Measurements from ENCODE around the gene RGP1.

The RGP1 gene

DNA sequence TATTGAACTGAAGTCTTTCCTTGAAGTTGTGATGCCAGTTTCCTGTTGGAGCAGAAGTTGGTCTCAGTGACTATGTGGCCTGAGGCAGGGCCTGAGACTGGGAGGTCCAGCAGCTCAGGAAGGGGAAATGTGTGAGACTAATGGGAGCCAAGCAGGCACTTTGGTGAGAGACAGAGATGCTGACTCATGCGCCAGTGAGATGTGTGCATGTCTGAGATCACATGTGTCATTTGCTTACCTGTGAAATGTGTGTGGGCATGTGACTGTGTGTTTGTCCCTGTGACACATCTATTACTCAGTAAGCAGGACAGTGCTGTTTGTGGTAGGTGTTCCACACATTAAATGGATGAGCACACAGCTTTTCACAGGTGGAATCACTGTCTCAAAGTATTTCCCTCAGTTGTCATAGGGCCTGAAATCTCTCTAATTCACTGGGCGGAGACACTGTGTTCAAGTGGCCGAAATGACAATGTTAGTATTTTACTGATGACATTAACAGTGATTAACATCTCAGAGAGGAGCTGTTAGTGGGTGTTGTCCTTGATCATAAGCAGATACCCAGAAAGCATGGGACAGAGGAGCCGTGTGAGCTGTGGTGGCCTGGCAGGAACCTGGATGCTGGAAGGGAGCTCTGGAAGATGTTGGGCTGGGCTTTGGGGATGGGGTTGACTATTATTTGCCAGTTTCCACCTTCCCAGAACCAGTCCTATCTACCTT is 49.7 kb downstream of the RGP1 start:
- ChIA-PET POLR2A (ENCODE audit: low non-redundant PET) (no interaction called here), CTCF (interaction anchor here (0.5 to 0.8 kb wide), 2 partner anchors 9 to 250 kb away, joined by 3 to 4 read pairs; no protein-coding TSS in a partner anchor)
- TF ChIP-seq CTCF (conservative IDR thresholded peaks at IDR 0.05; ENCODE audit: low read depth) = no peak
- peak overlapping the region; percentile 51 for H3K27ac ChIP-seq
- DNase-seq (ENCODE audit: low spot score) = peak; percentile 75

DNA sequence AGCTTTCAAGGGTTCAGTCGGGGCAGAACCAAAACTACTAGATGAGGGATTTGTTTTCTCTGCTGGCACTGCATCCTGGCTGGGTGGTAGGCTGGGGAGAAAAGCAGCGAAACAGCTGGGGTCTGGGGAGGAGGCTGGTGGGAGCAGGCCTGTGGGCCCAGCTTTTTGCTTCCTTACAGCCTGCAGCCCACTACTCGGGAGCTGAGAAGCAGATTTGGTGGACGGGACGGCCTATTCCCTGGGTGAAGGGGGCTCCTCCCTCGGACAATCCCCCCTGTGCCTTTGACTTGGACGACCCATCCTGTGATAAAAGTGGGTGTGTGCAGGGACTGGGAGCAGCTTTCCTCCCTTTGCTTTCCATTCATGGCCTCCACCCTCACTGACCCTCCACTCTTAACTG is 51.4 kb downstream of the RGP1 start:
- CTCF ChIA-PET = interaction anchor here (1.6 kb wide), 1 partner anchor 10 kb away, joined by 5 read pairs; no protein-coding TSS in a partner anchor
- POLR2A ChIA-PET (ENCODE audit: low non-redundant PET) = no interaction called here
- TF ChIP-seq CTCF (conservative IDR thresholded peaks at IDR 0.05; ENCODE audit: low read depth) = no peak
- H3K27ac ChIP-seq = no peak overlapping the region
- DNase-seq (ENCODE audit: low spot score) = no peak

- CTCF ChIA-PET = interaction anchor here (0.5 to 1.6 kb wide), 3 partner anchors 11 to 105 kb away, joined by 3 to 5 read pairs (median 4); partner anchors contain the start of gene HRCT1
- H3K27ac ChIP-seq = no peak overlapping the region
- POLR2A ChIA-PET (ENCODE audit: low non-redundant PET) = no interaction called here
- no peak for TF ChIP-seq CTCF (conservative IDR thresholded peaks at IDR 0.05; ENCODE audit: low read depth)
- no peak for DNase-seq (ENCODE audit: low spot score)
Measured at GRCh38 chr9:35801328-35802128, 52.4 kb downstream of the RGP1 start.

GRCh38 chr9:35806101-35806500 is 57.0 kb downstream of the RGP1 start:
- ChIA-PET POLR2A (ENCODE audit: low non-redundant PET) (no interaction called here), CTCF (interaction anchor here (3.4 kb wide), 1 partner anchor 16 kb away, joined by 10 read pairs; no protein-coding TSS in a partner anchor)
- no peak for DNase-seq (ENCODE audit: low spot score)
- TF ChIP-seq CTCF (conservative IDR thresholded peaks at IDR 0.05; ENCODE audit: low read depth) = no peak
- H3K27ac ChIP-seq = no peak overlapping the region

All from RWPE1 (cell line).